Hematopoietic multipotent progenitor cell (in vitro differentiated cells): ENCODE data around the gene CRYBG3. TPM values are rescaled to one million over a fixed set of nuclear protein-coding genes. Genes with fewer than 3 reads are reported as not detected.
A peak's percentile ranks its signal among the peaks of the same experiment; 100 is the strongest.

Source experiments
- DNase-seq, 3 donors: peaks; one replicate each; pipeline ENCODE4 v3.0.0-alpha.2; 2011 to 2015; ENCODE audit warnings: low read depth in 2 of 3, low spot score in 2 of 3
- total RNA-seq: library from RNA; depleted of rRNA; stranded (reverse); fragments of >200 nt; gene quantifications from one replicate; pipeline ENCODE4 v1.2.3, GENCODE V29; 2012

CRYBG3 gene
- total RNA-seq, 1 donor, result 0.54 TPM

DNA sequence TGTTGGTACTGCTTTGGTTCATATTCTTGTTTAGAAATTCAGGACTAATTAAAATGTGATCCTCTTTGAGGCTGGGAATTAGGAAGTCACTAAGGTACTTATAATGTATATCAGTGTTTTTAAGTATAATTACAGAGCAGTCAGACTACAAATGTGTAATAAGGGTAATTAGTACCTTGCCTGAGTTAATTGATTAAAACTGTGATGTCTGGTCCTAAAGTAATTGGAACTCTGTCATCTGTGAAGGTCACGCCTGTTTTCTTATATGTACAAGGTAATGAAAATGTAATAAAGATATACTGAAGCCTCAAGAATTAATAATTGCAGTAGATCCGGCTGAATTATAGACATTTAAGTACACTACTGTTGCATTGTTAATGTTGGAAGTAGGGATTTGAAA lies 117.6 kb downstream of the CRYBG3 start:
- DNase-seq, result no peak

DNA sequence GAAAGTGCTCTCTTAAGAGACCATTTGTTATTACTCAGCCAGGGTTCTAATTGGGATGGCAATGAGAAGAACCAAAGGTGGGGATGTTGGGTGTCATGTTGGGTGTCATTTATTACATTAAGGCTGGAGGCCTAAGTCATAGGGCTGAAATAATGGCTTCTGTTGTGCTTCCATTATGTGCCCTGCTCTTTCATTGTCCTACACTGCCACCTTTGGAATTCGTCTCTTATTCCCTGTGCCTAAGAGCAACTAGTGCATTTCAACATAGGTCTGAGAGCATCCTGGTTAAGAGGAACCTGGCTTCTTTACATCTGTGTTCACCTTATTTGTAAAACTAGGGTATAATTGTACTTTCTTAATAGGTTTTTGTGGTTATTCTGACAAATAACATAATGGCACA lies 118.2 kb downstream of the CRYBG3 start:
- peak in 2 of 3 donors; percentile 5 to 22 for DNase-seq

DNA sequence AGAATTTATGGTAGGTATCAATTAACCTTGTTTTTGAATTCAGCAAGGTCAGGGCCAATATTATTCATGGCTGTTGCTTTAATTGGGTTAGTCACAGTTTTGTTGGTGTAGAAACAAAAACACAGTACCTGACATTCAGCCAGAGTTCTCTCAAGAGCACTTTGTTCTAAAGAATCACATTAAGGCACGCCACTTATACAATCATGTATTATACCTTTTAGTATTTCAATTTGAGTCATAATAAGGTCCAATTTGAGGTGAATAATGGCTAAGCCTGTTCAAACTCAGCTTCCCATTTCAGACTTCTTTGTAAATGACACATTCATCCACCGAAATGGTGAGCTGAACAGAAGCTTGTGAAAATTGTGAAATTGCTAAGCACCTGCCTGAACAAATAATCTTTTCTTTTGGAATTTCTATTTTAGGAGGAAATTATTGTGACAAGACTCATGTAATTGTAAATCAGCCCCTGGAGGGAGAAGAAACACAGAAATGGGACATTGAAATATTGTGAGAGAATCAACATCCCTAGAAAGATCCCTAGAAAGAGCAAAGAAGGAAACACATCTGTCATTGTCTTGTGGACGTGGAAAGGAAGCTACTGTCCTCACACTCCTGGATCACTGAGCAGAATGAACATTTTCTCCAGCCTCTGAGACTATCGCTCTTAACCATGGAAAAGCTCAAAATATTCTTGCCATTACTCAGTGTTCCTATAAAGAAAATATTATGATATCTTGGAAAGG lies 121.2 kb downstream of the CRYBG3 start:
- DNase-seq, result no peak

DNA sequence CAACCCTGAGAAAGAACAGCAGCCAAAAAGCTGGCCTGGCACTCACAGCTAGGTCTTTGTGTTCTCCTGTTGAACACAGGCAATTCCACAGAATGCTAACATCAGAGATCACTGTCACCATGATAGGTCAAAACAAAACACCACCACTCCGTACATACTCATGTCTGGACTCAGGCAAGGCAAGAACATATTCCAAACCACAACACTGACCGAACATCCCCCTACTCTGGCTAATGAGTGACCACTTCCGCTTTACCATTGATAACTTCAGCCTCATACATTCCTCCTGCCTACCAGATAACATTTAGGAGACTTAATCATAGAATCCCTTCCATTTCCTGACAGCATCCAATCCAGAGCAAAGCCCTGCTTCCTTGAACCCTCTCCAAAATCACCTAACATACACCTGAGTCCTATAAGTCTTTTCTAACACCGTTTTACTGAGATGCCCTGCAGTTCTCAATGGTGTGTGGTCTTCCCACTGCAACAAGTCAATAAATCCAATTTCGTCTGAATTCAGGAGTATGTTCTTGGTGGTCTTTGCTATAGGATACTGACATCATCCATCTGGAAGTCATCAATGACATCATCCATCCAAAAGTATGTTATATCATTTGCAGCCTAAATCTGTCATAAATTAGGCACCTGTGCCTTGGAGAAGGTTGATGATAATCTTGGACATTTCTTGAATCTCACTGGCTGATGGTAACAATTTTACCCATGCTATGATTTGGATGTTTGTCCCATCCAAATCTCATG lies 126.7 kb downstream of the CRYBG3 start:
- no peak for DNase-seq

DNA sequence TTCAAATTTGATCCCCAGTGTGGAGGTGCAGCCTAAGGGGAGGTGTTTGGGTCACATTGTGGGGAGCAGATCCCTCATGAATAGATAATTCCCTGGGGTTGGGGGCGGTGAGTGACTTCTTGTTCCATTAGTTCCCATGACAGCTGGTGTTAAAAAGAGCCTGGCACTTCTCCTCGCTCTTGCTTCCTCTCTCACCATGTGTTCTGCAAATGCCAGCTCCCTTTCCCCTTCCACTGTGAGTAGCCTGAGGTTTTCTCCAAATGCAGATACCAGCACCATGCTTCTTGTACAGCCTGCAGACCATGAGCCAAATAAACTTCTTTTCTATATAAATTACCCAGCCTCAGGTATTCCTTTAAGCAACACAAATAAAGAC lies 127.3 kb downstream of the CRYBG3 start:
- DNase-seq, result no peak

DNA sequence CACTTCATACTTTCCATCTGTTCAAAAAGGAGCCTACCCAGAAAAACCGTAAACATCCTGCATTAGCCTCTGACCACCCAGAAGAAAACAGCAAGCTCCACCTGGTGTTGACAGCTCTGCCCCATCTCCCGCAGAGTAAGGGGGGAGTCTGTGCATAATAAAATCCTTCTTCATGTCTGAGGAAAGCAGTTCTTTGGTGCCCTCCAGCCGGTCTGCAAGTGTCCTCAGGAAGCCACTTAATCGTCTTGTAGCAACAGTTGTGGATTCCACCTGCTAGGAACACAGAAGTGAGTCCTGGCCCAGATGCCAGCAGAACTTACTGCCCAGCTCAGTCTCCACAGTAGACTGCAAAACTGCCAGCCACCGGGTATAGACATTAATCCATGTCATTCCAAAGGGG lies 127.9 kb downstream of the CRYBG3 start:
- DNase-seq, result no peak

DNA sequence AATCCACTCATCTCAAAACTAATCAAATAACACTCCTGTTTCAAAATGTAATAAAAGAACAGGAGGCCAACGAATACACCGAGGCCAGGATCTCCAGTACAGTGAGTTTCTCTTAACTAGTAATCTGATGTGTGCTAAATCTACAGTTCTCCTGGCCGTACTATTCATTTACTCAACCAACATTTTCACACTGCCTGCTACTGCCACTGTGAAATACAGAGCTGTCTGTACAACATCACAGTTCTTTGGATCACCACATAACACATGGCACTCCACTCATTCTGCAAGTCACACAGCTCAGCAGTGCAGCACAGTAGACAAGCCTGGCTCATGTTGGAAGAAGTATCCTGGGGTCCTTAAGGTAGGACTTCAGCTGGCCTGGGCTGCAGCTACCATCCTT lies 128.5 kb downstream of the CRYBG3 start:
- DNase-seq, result no peak

DNA sequence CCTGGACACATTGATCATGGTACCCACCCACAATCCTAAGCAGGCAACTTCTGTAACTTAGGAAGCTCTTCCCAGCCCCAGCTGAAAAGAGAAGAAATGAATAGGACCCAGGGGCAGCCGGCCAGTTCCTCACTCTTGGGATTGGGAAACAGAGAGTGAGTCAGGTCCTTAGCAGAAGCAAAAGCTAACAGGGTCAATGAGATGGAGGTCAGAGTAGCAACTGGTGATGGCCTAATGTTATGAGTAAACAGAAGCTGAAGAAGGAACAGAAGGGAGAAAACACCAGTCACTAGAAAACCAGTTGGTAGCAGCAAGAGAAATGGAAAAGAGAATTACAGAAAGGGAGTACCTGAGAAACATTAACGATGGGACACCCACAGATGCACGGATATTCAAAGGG lies 130.5 kb downstream of the CRYBG3 start:
- no peak for DNase-seq

DNA sequence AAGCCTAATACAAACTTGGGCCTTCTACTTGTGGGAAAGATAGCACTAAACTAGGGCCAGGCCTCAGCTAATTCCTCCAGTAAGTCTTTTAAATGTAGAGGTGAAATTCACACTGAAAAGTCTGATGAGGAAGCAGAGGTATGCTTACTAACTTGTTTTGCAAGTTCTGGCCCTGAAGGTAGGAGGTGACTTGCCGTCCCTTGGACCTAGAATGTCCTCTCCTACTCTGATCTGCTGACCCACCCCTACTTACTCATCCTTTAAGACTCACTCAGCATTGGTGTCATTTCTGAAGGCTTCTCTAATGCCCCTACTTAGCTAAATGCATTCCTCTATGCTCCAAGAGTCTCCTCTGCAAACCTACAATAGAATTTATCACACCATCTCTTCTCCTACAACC lies 131.1 kb downstream of the CRYBG3 start:
- DNase-seq, result no peak

DNA sequence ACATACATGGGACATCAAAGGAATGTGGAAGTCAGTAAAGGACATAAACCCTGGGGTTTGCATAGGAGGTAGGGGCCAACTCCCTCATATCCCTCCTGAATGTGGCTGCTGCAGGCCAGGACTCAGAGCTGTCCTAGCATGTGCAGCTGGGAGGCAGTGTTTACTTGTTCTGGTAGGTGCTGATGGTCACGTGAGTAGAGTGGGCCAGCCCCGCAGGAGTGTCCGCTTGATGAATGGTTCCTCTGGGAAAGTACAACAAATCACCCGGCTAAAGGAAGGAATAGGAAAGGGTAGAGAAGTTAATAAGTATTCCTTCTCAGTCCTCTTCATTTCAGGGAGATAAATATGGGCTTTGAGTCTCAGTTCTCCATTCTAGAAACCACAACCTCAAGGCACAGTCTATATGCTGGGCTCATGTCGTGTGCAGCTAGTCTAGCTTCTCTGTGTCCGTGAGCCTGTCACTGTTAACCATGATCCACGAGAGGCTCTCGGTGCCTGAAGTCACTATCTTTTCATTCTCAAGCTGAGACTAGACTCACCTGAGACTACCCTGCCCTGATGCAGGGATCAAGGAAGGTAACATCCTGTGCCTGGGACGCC lies 132.5 kb downstream of the CRYBG3 start:
- DNase-seq, result no peak

DNA sequence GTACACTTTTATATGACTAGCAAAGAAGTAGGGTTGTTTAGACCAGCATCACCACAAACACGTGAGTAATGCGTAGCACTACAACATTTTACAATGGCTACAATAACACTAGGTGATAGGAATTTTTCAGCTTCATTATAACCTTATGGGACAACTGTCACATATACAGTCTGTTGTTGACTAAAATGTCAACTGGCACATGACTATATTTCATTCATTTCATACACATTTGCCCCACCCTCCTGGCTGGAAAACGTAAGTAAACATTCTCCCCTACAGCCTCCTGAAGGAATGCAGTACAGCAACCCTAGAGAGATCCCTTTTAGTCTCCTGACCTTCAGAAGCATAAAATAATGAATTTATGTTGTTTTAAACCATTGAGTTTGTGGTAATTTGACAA lies 134.2 kb downstream of the CRYBG3 start:
- no peak for DNase-seq

DNA sequence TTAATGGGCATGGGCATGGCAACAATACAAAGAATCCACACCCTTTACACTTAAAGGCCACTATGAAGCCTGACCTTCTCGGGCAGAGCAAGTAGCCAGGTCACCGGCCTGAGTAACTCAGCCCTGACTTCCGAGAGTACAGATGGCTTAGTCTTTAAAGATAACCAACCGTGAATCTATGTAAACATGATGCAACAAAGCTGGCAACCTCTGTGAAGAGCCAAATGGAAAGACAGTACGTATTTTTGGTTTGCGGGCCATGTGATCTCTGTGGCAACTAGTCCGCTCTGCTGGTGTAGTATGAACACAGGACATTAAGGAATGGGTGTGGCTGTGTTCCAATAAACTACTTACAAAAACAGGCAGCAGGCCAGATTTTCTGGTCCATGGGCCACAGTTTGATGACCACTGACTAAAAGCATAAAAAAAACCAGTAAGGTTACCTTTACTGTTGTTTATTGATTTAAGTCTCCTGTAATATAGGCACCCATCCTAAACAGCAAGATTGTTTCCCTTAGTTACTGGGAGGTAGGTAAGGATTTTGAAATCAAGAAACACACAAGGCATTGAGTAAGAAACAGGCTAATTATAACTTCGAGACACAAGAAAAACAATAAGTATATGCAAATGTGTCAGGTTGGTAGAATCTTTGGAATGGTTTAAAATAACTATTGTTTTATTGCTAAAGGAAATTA lies 136.0 kb downstream of the CRYBG3 start:
- no peak for DNase-seq

DNA sequence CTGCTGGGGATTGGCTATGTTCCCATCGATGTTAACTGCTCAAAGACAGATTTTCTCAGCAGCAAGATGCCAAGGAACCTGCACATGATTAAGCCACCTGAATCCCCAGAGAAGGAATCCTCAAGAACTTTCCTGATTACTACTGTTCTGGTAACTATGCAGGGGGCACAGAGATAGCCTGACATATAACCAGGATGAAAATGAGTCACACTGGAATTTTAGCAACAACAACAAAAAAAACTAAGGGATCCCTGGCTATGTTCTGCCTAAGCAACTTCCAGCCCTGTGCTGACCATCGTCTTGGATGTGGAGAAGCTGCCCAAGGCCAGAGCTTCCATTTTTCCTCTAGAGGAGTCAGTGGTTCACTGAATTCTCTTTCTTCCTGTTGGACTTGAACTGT lies 136.6 kb downstream of the CRYBG3 start:
- no peak for DNase-seq

DNA sequence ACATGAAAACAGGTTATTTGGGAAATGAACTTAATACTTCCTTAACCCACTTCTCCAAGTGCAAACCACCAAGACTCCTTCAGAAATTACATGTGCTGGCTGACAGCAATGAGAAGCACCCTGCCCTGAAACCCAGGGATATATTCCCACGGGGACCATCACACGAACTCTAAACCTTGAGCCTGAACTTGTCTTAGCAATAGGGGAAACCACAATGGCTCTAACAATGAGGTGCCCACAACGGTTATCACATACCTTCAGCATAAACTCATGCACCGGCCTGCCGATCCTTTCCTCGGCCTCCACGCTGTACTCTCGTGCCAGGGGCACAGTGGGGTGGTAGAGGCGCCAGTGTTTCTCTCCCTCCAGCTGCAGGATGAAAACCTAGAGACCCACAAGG lies 137.0 kb downstream of the CRYBG3 start:
- no peak for DNase-seq

DNA sequence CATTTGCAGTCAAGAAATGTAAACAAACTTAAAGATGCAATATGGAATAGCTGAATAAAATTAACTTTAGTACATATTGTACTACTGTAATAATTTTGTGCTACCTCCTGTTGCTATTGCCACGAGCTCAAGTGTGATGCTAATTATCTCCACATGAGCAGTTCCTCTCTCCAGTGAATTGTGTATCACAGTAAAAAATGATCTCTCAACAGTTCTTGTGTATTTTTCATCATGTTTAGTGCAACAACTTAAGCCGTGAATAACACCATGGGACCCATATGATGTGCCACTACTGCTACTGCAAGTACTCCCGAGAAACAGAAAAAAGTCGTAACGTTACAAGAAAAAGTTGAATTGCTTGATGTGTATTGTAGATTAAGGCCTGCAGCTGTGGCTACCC lies 138.1 kb downstream of the CRYBG3 start:
- no peak for DNase-seq

DNA sequence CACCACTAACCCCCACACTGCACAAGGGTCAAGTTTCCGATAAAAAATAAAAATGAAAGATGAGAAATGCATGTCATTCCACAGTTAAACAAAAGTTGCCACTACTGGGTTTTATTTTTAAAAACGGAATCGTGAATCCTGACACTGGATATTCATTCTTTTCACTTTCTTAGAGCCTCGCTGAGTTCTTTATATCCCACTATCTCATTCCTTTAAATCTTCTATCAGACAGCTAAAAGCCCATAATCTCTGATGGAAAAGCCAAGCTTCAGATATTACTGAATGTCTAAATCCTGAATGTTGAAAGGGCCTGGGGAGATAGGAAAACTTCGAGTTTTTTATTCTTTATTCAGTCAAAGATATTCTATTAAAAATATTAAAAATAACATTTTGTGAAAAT lies 138.7 kb downstream of the CRYBG3 start:
- no peak for DNase-seq

DNA sequence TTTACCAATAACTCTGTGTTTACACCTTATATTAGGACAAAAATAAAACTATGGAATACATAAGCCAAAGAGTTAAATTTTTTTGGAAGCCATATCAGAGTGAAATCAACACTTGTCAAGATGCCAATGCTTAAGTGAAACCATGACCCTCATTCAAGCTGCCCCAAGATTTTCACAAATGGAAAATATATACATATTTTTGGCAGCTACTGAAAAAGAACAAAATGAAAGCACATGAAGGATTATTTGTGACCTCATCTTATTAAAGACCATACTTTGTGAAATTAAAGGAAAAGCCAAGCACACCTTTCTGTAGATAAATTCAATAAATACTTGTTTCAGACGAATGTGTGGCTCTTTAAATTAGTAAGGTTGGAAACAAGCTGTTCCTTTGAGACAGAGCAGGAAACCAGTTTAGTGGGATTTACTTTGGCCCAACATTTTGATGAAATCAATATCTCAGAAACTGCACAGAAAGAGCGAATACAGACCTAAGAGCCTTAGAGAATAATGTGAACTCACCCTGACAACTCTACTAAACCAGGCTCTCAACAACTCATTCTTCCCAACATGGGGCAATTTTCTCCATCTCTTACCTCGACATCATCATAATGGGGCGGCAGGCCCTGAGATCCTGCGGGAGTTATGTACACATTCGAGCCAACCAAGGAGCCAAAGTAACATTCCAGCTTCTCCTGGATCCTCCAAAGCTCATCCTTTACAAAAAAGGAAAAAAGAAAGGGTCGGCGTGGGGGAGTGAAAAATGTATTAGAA lies 139.4 kb downstream of the CRYBG3 start:
- no peak for DNase-seq

DNA sequence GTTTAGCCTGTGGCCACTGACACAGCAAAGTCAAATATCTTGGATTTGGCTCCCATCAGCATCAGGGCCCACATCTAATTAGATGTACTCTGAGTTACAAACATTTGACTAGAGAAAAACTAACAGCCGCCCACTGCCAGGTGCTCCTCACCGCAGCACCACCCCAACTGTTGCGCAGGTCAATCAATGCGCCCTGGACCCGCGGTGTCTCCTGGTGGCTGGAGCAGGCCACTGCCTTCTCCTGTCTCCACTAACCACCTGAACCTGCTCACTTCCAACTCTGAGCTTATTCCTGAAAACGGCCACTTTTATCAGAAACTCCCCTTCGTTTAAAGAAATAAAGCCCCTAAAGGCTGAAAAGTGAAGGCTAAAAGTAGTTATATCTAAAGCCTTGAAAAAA lies 146.2 kb downstream of the CRYBG3 start:
- no peak for DNase-seq

DNA sequence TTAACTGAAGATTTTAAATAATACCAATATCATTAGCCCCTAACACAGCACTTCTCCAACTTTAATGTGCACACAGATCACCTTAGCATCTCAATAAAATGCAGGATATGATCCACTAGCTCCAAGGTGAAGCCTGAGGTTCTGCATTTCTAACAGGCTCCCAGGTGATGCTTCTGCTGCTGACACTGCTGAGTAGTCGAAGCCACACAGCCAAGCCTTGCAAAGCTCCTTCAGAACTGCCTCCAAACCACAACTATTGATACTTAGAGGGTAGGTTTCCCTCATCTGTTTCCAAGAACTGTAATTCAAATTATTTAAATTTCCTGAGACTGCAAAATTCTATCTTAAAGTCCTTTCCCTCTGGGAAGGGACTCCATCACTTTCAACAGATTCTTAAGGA lies 146.6 kb downstream of the CRYBG3 start:
- DNase-seq, result no peak

DNA sequence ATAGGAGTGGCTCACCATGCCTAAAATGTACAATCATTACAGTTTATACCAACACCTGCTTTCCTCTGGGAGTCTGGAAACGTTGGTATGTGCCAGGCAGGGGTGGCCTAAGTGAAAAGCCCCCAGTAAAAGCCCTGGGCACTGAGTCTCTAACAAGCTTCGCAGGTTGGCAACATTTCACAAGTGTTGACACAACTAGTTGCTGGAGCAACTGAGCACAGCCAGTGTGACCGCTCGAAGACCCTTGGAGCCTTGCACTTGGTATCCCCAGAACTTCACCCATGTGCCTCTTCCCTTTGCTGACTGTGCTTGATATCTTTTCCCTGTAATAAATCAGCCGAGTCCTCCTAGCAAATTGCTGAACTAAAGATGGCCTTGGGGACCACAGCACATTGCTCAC lies 147.7 kb downstream of the CRYBG3 start:
- DNase-seq, result no peak

DNA sequence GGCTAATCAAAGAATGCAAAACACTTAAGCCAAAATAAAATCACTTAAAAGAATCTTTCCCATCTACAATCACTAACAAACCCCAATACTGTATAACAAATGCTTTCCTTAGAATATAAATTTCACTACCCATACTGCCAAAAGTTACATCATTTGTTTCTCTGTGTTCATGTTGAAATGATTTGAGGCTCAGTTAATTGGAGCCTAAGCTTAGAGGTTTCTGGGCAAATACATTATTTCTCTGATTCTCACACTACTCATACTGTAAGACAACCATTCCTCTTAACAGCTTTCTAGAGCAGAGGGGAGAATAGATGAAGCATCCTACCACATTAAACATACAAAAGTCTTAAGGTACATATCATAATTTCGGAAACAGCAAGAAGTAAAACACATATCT lies 148.3 kb downstream of the CRYBG3 start:
- no peak for DNase-seq
